H1 (cell line): Measurements from ENCODE around the gene TRAPPC11. TPM values are rescaled to one million over a fixed set of nuclear protein-coding genes. Genes with fewer than 3 reads are reported as not detected.

ENCODE experiments used
- EGR1 ChIP-seq: IDR thresholded peaks from 2 replicates; pipeline ENCODE4 v1.6.1; 2011; ENCODE audit warnings: low read depth, low read length, borderline replicate concordance
- POU5F1 ChIP-seq: IDR thresholded peaks from 2 replicates; pipeline ENCODE4 v1.6.1; 2011; ENCODE audit warnings: low read depth, mild to moderate bottlenecking, low read length, moderate library complexity
- RXRA ChIP-seq: IDR thresholded peaks from 2 replicates; pipeline ENCODE4 v1.6.1; 2011; ENCODE audit warnings: low read depth, mild to moderate bottlenecking, low read length, moderate library complexity; ENCODE audit not compliant: insufficient read depth
- SAP30 ChIP-seq: fragments of 300-600 bp; sonication (generic); IDR thresholded peaks from 2 replicates; pipeline ENCODE4 v1.7.1; 2012; ENCODE audit warnings: low read length, moderate library complexity, mild to moderate bottlenecking, inconsistent platforms; ENCODE audit not compliant: insufficient read depth, insufficient replicate concordance
- polyA plus RNA-seq, 7 experiments: library from polyadenylated mRNA; depleted of rRNA in 3 of 7; stranded (reverse) in 5 of 7; unstranded in 2 of 7; fragments of >200 nt in 5 of 7; fragments of 200-250 nt in 2 of 7; gene quantifications; 1 replicate in 5 of 7; 2 replicates in 1 of 7; 4 replicates in 1 of 7; pipeline versions ENCODE4 v1.2.1 to v1.2.3, GENCODE V29; 2011 to 2013; ENCODE audit warnings: missing spikeins in 2 of 7, mixed read lengths in 2 of 7
- total RNA-seq: library from RNA; stranded (reverse); fragmentation: NEBNext Ultra II Directional; extraction: Animal tissue kit (Norgen Biotek cat#: 25700); gene quantifications from 2 replicates; pipeline ENCODE4 v1.2.1, GENCODE V29; 2021

TRAPPC11 gene
- total and polyA plus RNA-seq, 2 of the 8 experiments (the other 6 are each of a cell fraction or from before 2014, with no cell fraction given): 19.2 to 25.9 TPM

DNA sequence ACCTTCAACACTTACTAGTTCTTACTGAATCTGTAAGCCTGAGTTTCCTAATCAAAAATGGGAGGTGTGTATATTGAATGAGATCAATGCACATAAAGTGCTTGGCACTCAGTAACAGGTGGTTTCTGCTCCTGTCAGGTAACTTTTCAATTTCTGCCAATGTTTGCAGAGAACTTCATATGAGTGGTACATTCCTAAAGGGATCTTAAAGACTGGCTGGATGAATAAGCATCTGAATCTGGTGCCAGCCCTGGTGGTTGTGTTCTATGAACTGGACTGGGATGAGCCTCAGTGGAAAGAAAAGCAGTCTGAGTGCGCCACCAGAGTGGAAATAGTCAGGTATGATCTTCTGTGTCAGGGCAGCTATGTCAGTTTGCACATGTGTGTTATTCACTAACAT, 7.0 kb downstream of the TRAPPC11 start (continued):
- TF ChIP-seq POU5F1 (no peak), RXRA (no peak), SAP30 (no peak), EGR1 (no peak)
